ENCODE results near the gene CDPF1. TPM values are rescaled to one million over a fixed set of nuclear protein-coding genes. Genes with fewer than 3 reads are reported as not detected.

CDPF1 gene
- total RNA-seq, 1 donor from 2014 or later: 6.7 TPM

DNA sequence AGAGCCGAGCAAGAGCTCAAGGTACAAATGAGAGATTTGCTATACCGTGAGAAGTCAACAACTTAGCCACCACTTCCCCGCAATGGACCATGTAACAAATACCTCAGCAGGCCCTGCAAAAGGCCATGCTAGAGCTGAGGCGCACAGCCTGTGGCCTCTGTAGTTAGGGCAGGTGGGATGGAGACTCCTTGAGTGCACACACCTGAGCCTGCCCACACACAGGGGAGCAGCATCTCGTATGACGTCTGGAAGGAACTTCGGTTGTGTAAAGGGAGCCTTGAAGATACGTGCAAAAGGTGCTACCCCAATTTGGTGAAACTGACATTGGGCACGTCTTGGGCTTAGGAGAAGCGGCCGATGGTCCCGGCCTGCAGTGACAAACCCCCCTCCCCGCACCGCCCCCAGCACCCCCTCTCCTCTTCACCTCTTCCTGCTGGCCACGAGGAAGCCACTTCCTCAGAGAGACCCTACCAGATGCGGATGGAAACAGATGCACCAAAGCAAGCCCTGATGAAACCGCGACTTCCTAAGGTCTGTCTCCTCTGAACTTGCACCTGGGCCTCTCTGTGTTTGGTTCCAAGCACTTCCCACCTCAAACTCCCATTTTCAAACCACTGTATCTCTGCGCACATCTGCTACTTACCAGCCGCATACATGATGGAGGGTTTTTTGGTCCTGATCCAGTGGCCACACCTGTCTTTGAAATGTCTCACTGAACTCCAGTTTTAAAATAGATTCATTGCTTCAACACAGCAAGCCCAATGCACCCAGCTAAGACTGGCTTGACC, 10.6 kb downstream of the CDPF1 start:
- no peaks in the 10 kb centered on the region for H3K4me1 ChIP-seq
- H3K9me3 ChIP-seq (ENCODE audit: low read depth): no peaks in the 10 kb centered on the region
- DNase-seq (ENCODE audit: low spot score): no peak
- H3K36me3 ChIP-seq: no peaks in the 10 kb centered on the region
- no peaks in the 10 kb centered on the region for H3K9me3 Mint-ChIP-seq
- peaks cover 2% of the 10 kb centered on the region for H3K27me3 Mint-ChIP-seq (ENCODE audit: insufficient read depth, low read depth)
- H3K27ac ChIP-seq: no peak overlapping the region
- peaks cover 5% of the 10 kb centered on the region for H3K36me3 Mint-ChIP-seq
- H3K4me2 ChIP-seq: no peak overlapping the region
- no peak overlapping the region for H3K9ac ChIP-seq
- H3F3A ChIP-seq (ENCODE audit: low read depth): no peaks in the 10 kb centered on the region
- TF ChIP-seq, protein P1, sequence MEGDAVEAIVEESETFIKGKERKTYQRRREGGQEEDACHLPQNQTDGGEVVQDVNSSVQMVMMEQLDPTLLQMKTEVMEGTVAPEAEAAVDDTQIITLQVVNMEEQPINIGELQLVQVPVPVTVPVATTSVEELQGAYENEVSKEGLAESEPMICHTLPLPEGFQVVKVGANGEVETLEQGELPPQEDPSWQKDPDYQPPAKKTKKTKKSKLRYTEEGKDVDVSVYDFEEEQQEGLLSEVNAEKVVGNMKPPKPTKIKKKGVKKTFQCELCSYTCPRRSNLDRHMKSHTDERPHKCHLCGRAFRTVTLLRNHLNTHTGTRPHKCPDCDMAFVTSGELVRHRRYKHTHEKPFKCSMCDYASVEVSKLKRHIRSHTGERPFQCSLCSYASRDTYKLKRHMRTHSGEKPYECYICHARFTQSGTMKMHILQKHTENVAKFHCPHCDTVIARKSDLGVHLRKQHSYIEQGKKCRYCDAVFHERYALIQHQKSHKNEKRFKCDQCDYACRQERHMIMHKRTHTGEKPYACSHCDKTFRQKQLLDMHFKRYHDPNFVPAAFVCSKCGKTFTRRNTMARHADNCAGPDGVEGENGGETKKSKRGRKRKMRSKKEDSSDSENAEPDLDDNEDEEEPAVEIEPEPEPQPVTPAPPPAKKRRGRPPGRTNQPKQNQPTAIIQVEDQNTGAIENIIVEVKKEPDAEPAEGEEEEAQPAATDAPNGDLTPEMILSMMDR (IDR thresholded peaks at IDR 0.05): no peak
- no peak for TF ChIP-seq EZH2 (IDR thresholded peaks at IDR 0.05)
- no peak for TF ChIP-seq EZH2phosphoT487 (IDR thresholded peaks at IDR 0.05)
- no peaks in the 10 kb centered on the region for H4K20me1 ChIP-seq (ENCODE audit: low read depth)
- peak overlapping the region; percentile 39 for H3K27ac Mint-ChIP-seq
- H3K4me1 Mint-ChIP-seq: no peaks in the 10 kb centered on the region
- H2AFZ ChIP-seq (replicated peaks): no peak overlapping the region
- H3K79me2 ChIP-seq (ENCODE audit: low read depth): no peaks in the 10 kb centered on the region
- H3K4me3 Mint-ChIP-seq: no peak overlapping the region
- no peaks in the 10 kb centered on the region for H3K27me3 ChIP-seq
- no peak overlapping the region for H3K4me3 ChIP-seq

DNA sequence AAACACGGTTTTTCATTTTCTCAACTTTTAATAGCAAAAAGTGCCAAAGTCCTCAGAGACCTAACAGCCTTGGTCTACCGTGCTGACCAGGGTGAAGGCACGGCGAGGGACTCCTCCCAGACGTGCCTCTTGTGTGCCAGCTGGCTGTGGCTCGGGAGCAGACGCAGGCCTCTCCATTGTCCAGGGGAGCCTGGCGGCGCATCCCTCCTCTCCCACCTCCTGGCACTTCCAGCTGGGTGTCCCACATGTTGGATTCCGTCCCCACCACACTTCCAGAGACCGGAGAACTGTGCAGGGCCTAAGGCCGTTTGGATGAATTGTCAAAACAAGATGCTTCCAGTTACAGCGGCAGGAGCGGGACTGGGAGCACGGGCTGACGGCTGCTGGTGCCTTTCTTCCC, 11.6 kb downstream of the CDPF1 start:
- no peaks in the 10 kb centered on the region for H4K20me1 ChIP-seq (ENCODE audit: low read depth)

DNA sequence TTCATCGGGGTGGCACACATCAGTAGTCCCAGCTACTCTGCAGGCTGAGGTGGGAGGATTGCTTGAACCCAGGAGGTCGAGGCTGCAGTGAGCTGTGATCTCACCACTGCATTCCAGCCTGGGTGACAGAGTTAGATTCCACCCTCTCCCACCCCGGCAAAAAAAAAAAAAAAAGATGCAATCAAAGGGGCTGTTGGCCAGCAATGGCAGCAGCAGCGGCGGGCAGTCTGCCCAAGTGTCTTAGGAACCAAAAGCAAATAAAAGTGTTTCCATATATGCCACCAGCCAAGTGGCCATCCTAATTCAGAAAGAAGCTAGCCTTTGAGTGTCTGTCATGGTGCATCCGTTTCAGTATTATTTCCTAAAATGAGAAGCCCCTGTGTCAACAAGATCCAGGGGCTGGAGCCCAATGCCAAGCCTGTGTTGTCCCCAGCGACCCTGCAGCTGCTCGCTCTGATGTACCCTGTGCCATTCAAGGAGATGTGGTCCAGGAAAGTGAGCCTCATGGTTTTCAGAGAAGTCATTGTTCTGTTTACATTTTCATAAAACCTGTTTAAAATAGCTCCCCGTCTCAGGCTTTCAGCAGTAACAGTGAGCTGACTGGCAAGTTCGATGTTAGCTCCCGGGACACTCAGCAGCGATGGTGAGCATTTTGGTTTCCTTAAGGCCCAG, 12.5 kb downstream of the CDPF1 start:
- no peak overlapping the region for H3K4me3 ChIP-seq
- no peaks in the 10 kb centered on the region for H4K20me1 ChIP-seq (ENCODE audit: low read depth)
- no peaks in the 10 kb centered on the region for H3K9me3 Mint-ChIP-seq
- H3K4me1 ChIP-seq: no peaks in the 10 kb centered on the region
- H3K4me1 Mint-ChIP-seq: peaks cover 4% of the 10 kb centered on the region
- H3K9ac ChIP-seq: no peak overlapping the region
- H3K36me3 ChIP-seq: no peaks in the 10 kb centered on the region
- no peaks in the 10 kb centered on the region for H3K9me3 ChIP-seq (ENCODE audit: low read depth)
- no peaks in the 10 kb centered on the region for H3K79me2 ChIP-seq (ENCODE audit: low read depth)
- no peak overlapping the region for H2AFZ ChIP-seq (replicated peaks)
- H3K27ac Mint-ChIP-seq: no peak overlapping the region
- H3F3A ChIP-seq (ENCODE audit: low read depth): no peaks in the 10 kb centered on the region
- DNase-seq (ENCODE audit: low spot score): no peak
- no peaks in the 10 kb centered on the region for H3K36me3 Mint-ChIP-seq
- H3K4me2 ChIP-seq: no peak overlapping the region
- no peak overlapping the region for H3K27ac ChIP-seq
- TF ChIP-seq EZH2 (IDR thresholded peaks at IDR 0.05): no peak
- TF ChIP-seq, protein P1 (IDR thresholded peaks at IDR 0.05): no peak
- TF ChIP-seq EZH2phosphoT487 (IDR thresholded peaks at IDR 0.05): no peak
- no peaks in the 10 kb centered on the region for H3K27me3 ChIP-seq
- no peak overlapping the region for H3K4me3 Mint-ChIP-seq
- peaks cover 2% of the 10 kb centered on the region for H3K27me3 Mint-ChIP-seq (ENCODE audit: insufficient read depth, low read depth)

More for the DNA sequence above, 11.6 kb downstream of the CDPF1 start:
- no peaks in the 10 kb centered on the region for H3K27me3 ChIP-seq
- no peaks in the 10 kb centered on the region for H3K9me3 ChIP-seq (ENCODE audit: low read depth)
- Mint-ChIP-seq H3K4me1 (no peaks in the 10 kb centered on the region), H3K9me3 (no peaks in the 10 kb centered on the region), H3K36me3 (no peaks in the 10 kb centered on the region), H3K27me3 (ENCODE audit: insufficient read depth, low read depth) (no peaks in the 10 kb centered on the region), H3K4me3 (no peak overlapping the region), H3K27ac (no peak overlapping the region)
- H3K79me2 ChIP-seq (ENCODE audit: low read depth): no peaks in the 10 kb centered on the region
- H2AFZ ChIP-seq (replicated peaks): no peak overlapping the region
- H3K27ac ChIP-seq: no peak overlapping the region
- no peak overlapping the region for H3K9ac ChIP-seq
- no peak overlapping the region for H3K4me2 ChIP-seq
- no peak for DNase-seq (ENCODE audit: low spot score)
- TF ChIP-seq, protein P1 (IDR thresholded peaks at IDR 0.05): no peak
- no peak for TF ChIP-seq EZH2 (IDR thresholded peaks at IDR 0.05)
- TF ChIP-seq EZH2phosphoT487 (IDR thresholded peaks at IDR 0.05): no peak
- H3K36me3 ChIP-seq: no peaks in the 10 kb centered on the region
- no peaks in the 10 kb centered on the region for H3F3A ChIP-seq (ENCODE audit: low read depth)
- no peak overlapping the region for H3K4me3 ChIP-seq
- H3K4me1 ChIP-seq: no peaks in the 10 kb centered on the region

Measured in neural progenitor cell (in vitro differentiated cells).